NK-92 treated with Interleukin-12 subunit alpha and Interleukin-12 subunit beta, amount 100 ng/mL, for 24 hours (cell line): ENCODE measurements around the gene TM9SF3.
A peak's percentile ranks its signal among the peaks of the same experiment; 100 is the strongest.

Experiments
- DNase-seq: peaks from one replicate; lab custom pipeline; 2025; lab: John Stamatoyannopoulos, UW

The TM9SF3 gene

GRCh38 chr10:96509017-96509641 lies 77.7 kb downstream of the TM9SF3 start:
- no peak for DNase-seq

GRCh38 chr10:96507044-96507443 lies 79.8 kb downstream of the TM9SF3 start:
- DNase-seq, result no peak

DNA sequence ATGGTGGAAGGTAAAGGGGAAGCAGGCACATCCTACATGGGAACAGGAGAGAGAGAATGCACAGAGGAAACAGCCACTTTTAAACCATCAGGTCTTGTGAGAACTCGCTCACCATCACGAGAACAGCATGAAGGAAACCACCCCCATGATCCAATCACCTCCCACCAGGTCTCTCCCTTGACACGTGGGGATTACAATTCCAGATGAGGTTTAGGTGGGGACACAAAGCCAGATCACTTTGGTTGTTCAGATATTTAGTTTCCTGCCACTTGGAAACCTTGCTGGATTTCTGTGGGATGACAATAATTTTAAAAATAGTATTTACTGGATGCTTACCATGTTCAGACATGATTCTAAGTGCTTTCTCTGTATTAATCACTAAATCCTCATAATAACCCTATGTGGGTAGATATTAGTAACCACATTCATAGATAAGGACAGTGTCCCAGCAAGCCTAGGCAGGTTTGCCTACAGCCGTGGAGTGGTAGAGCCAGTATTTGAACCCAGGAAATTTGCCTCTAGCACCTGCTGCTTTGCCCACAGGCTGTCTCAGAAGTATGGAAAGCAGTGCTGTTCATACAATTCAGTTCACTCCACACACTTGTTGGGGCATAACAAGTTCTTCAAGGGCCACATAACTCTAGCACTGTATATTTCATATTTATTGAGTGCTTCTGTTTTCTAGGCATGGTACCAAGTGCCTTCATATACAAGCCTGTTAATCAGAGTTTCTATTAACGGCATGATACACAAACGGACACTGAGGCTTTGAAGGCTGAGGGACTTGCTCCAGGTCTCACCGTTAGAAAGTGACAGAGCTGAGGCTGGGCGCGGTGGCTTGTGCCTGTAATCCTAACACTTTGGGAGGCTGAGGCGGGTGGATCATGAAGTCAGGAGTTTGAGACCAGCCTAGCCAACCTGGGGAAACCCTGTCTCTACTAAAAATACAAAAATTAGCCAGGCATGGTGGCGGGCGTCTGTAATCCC lies 81.4 kb downstream of the TM9SF3 start:
- no peak for DNase-seq

GRCh38 chr10:96502561-96503282 lies 84.1 kb downstream of the TM9SF3 start:
- no peak for DNase-seq

DNA sequence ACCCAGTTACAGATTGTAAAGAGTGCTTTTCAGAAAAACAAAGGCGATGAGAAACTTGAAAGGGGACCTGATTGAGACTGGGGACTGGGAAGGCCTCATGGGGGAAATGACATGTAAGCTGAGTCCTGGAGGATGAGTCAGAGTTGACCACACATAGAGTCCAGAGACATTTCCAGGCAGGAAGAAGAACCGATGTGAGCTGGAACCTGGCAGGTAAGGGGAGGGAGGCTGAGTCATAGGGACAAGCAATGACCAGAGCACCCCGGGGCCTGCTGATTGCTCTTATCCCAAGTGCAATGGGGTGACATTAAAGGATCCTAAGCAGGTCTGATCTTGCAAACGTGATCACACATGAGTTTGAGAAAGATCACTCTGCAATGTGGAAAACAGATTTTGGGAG lies 84.8 kb downstream of the TM9SF3 start:
- no peak for DNase-seq

DNA sequence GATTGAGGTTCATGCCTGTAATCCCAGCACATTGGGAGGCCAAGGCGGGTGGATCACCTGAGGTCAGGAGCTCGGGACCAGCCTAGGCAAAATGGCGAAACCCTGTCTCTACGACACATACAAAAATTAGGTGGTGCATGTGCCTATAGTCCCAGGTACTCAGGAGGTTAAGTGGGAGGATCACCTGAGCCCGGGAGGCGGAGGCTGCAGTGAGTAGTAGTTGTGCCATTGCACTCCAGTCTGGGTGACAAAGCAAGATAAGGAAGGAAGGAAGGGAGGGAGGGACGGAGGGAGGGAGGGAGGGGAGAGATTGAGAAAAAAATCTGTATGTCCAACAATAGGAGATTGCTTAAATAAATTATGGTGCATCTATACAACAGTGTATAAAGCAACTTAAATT lies 86.3 kb downstream of the TM9SF3 start:
- DNase-seq, result no peak

- no peak for DNase-seq
Observed at GRCh38 chr10:96500050-96500449, 86.8 kb downstream of the TM9SF3 start.

GRCh38 chr10:96497391-96497790 lies 89.4 kb downstream of the TM9SF3 start:
- no peak for DNase-seq

- no peak for DNase-seq
Observed at GRCh38 chr10:96496281-96496925, 90.4 kb downstream of the TM9SF3 start.

DNA sequence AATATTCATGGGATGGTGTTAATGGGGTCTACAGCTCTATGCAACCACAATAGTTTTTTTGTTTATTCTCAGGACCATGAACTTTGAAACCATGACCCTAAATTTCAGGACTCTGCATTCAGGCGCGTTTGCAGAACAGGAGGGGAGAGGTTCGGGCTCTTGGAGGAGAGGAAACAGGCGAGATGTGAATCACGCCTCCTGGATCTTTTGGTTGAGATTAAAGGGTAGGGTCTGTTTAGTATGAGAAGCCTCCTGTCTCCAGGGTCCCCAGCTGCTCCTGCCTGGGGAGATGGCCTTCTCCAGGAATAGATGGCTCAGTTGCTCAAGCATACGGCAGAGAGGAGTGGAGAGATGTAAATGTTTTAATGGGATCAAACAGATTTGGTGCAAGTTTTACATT lies 91.3 kb downstream of the TM9SF3 start:
- DNase-seq, result no peak

- no peak for DNase-seq
Observed at GRCh38 chr10:96494694-96495093, 92.1 kb downstream of the TM9SF3 start.

DNA sequence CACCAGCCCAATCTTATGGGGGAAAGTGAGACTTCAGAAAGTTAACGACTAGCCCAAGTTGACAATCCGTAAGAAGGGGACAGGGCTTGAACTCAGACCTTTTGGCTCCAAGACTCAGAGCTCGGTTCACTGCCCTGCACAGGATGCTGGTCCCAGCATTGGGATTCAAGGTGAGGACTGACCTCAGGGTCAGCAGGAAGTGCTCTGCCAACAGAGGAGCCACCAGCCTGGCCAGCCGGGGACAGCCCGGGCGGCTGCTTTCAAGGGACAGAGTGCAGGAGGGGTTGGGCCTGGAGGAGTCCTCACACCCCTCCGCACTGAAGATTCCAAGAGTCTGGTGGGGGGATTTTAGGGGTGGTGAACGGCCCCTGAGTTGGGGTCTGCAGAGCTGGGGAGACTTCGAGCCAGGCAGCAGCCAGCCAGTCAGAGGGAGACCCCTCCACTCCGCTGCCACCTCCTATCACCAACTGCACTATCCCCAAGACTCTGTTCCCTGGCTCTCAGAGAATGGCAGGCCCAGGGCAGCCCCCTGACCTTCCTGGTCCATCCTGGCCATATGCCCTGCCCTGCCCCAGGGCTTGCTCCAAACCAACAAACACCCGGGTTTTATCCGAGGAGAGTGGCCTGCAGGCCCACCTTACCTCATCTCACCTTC lies 92.8 kb downstream of the TM9SF3 start:
- no peak for DNase-seq

DNA sequence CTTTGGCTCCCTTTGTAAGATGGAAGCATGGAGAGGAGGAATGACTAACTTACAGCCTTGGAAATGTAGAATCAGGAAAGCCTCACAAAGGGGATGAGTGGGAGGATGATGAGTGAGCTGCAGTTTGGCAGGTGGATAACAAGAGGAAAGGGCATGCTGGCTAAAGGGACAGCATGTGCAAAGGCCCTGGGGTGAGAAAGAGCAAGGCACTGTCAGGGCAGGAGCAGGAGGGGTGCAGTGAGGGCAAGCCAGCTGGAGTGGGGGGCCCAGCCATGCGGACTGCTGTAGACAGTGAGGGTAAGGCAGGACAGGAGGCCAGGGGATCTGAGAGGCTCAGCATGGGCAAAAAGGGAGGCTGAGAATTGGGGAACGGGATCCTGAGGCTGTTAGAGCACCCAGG lies 93.6 kb downstream of the TM9SF3 start:
- DNase-seq, result no peak

DNA sequence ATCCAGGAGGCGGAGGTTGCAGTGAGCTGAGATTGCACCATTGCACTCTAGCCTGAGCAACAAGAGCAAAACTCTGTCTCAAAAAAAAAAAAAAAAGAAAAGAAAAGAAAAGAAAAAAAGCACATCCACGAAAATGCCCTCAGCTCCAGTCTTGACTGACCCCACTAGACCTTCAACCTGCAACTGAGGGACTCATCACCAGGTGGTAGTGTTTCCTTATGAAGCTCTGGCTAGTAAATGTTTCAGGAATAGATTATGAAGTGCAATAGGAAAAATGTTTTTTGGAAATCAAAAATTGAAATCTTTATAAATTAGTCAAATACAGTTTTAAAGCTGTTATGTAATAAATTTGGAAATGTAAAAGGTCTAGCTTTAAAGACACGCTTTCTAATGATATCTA lies 95.5 kb downstream of the TM9SF3 start:
- DNase-seq, result no peak

DNA sequence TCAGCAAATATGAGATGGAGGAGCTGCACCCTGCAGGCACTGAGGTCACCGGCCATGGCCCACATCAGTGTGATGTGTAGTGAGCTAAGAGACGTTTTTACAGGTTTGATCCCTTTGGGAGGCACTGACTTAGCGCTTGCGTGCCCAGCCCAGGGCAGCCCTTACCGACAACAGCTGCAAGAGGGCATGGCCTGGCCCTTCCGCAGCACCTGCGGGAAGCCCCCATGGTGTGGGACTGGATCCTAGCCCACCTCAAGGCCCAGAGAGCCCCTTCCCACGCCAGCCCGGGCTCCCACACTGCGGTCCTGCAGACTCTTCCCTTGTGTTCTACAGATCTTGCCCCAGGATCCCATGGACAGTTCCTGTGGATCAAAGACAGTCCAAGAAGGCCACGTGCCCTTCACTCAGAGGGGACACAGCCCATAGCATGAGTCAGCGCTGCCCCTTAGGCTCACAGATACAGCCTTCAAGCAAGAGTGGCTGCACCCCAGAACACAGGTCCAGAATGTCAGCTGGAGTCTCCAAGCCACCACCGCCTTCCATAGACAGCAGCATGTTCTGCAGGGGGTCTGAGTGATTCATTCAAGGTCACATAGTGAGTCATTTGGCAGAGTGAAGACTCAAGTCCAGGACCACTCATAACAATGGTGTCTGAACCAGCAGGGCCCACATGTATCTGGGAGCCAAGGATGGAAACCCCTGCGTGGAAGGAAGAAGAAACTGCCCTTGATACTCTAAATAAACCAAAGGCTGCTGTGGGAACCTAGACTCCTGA lies 98.5 kb downstream of the TM9SF3 start:
- DNase-seq, result no peak

DNA sequence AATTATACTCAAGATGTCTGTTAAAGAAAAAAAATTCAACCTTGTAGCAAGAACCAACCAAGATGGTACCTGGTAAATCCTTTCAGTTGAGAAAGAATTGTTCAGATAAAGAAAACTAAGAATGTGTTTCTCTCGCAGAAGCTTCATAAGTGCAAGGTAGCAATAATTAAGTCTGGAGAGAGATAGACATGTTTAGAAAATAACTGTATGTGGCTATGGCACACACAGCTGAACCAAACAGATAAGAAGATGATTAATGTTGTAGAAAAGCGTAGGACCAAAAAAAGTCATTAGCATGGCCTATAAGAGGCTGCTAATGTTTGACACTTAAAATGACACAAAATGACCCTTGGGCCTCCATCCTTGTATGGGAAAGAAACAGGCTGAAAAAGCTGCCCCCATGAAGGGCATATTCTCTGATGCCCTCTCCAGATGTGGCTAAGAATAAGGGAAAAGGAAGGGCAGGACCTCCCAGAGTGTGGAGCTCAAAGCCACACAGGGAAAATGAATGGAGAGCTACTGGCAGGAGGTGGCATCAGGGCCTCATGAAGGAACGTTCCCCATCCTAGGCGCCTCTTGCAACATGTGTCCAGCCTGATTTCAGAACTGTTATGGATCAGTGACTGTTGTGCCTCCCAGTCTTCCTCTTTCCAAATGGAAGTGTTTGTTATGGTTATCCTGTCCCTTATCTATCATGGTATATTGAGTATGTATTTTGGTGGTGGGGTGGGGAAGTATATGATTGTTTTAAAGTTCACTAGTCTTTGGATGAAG lies 103.8 kb downstream of the TM9SF3 start:
- DNase-seq, result no peak

- no peak for DNase-seq
Observed at GRCh38 chr10:96478355-96478754, 108.5 kb downstream of the TM9SF3 start.

DNA sequence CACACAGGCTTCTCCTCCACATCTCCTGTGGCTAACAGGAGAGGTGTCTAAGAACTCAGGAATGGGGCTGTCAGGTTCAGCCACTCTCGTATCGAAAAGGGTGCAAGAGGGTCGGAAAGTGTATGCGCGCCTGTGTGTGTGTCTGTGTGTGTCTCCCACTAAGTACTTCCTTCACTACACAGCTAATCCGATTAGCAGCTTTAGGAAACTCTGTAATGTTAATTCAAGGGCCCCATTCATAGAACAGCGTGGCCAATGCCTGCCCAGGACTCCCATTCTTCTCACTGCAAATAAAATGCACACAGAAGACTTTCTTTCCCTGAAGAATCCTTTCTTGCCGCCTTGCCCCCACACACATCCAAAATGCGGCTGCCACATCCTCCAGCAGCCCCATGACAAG lies 112.9 kb downstream of the TM9SF3 start:
- DNase-seq, result no peak

GRCh38 chr10:96470116-96470743 lies 116.6 kb downstream of the TM9SF3 start:
- DNase-seq, result peak; percentile 16

DNA sequence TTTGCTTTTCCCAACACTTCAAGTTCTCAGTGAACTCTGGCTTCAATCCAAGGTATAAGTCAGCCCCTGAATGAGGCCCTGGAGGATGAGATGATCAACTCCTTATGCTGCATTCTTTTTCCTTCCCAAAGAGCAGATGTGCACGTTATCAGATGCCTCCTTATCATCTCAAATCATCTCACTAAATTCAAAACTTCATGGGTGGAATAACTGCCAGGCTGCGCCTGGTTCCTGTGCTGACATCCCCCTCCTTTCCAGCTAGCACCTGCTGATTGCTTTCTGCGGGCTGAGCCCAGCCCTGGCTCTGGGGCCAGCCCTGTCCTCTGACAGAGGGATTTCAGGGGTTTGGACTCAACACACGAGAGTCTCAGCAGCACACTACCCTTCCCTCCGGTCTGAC lies 118.0 kb downstream of the TM9SF3 start:
- no peak for DNase-seq
